H1 (cell line): Measurements from ENCODE around the gene OR5AR1. TPM values are rescaled to one million over a fixed set of nuclear protein-coding genes. Genes with fewer than 3 reads are reported as not detected.

Experiments
- CTCF ChIA-PET: fragments of 300-600 bp; sonication (Branson Sonifier 250); formaldehyde crosslinking; loops from one replicate; lab custom pipeline; 2021; ENCODE audit not compliant: partially characterized antibody; lab: Charles Lee
- POLR2A ChIA-PET: fragments of 300-600 bp; sonication (Branson Sonifier 250); formaldehyde crosslinking; loops from one replicate; lab custom pipeline; 2021; ENCODE audit warnings: inconsistent platforms; ENCODE audit not compliant: partially characterized antibody; lab: Charles Lee
- DNase-seq, 2 experiments: peaks; one replicate each; pipeline versions ENCODE4 v3.0.0 to v3.0.0-alpha.2; 2010 to 2022; ENCODE audit warnings: low spot score in 2 of 2, low read depth in 1 of 2, mixed read lengths in 1 of 2
- FAIRE-seq: peaks from 2 replicates; lab custom pipeline; 2011; peaks lifted over from hg19 to GRCh38; lab: Jason Lieb, UNC
- H2AFZ ChIP-seq: 2 replicates; pipeline ENCODE4 v1.8.1; 2012; ENCODE audit warnings: low read length, inconsistent platforms
- H2AK5ac ChIP-seq: 2 replicates; pipeline ENCODE4 v1.6.1; 2013; ENCODE audit warnings: low read depth, low read length
- H2BK120ac ChIP-seq: replicated peaks from 2 replicates; pipeline ENCODE3; 2013; ENCODE audit warnings: low read depth, low read length, inconsistent platforms
- H2BK12ac ChIP-seq: 2 replicates; pipeline ENCODE4 v1.6.1; 2013; ENCODE audit warnings: low read depth, low read length
- H2BK15ac ChIP-seq: 2 replicates; pipeline ENCODE4 v1.6.1; 2013; ENCODE audit warnings: low read length
- H2BK20ac ChIP-seq: 2 replicates; pipeline ENCODE4 v1.6.1; 2013; ENCODE audit warnings: low read length
- H2BK5ac ChIP-seq: 2 replicates; pipeline ENCODE4 v1.6.1; 2013; ENCODE audit warnings: low read depth, low read length
- H3K14ac ChIP-seq: 2 replicates; pipeline ENCODE4 v1.6.1; 2013; ENCODE audit warnings: inconsistent platforms; ENCODE audit not compliant: insufficient read length
- H3K18ac ChIP-seq: 2 replicates; pipeline ENCODE4 v1.6.1; 2013; ENCODE audit warnings: low read length; ENCODE audit errors: extremely low read depth
- H3K23ac ChIP-seq: 2 replicates; pipeline ENCODE4 v1.6.1; 2013; ENCODE audit warnings: inconsistent platforms; ENCODE audit not compliant: insufficient read length
- H3K23me2 ChIP-seq: 2 replicates; pipeline ENCODE4 v1.6.1; 2013; ENCODE audit warnings: low read depth, low read length
- H3K27ac ChIP-seq: 2 replicates; pipeline ENCODE4 v1.6.1; 2011; ENCODE audit warnings: low read depth, low read length, inconsistent platforms
- H3K27me3 ChIP-seq, 4 experiments: replicated peaks in 1 of 4; 1 replicate in 1 of 4; 2 replicates in 3 of 4; pipeline versions ENCODE4 v1.6.1 to v1.8.1; 2011 to 2013; ENCODE audit warnings: low read length in 3 of 4, mild to moderate bottlenecking in 3 of 4, inconsistent platforms in 2 of 4, mixed read lengths in 2 of 4, moderate library complexity in 1 of 4; ENCODE audit not compliant: control insufficient read depth in 3 of 4, insufficient read depth in 3 of 4; ENCODE audit errors: extremely low read depth in 1 of 4
- H3K36me3 ChIP-seq, 4 experiments: 2 replicates each; pipeline versions ENCODE4 v1.6.1 to v1.8.1; 2011 to 2013; ENCODE audit warnings: mild to moderate bottlenecking in 4 of 4, low read length in 3 of 4, moderate library complexity in 2 of 4, control low read depth in 1 of 4, inconsistent platforms in 1 of 4; ENCODE audit not compliant: insufficient read depth in 4 of 4, control insufficient read depth in 2 of 4
- H3K4ac ChIP-seq: replicated peaks from 2 replicates; pipeline ENCODE3; 2013; ENCODE audit warnings: low read length, low read depth, mixed read lengths, inconsistent platforms; ENCODE audit not compliant: insufficient read length
- H3K4me1 ChIP-seq, 4 experiments: replicated peaks in 1 of 4; 1 replicate in 1 of 4; 2 replicates in 3 of 4; pipeline versions ENCODE4 v1.6.1 to v1.8.1; 2011 to 2013; ENCODE audit warnings: low read length in 3 of 4, inconsistent platforms in 2 of 4, mixed read lengths in 1 of 4; ENCODE audit not compliant: insufficient read depth in 4 of 4, control insufficient read depth in 3 of 4
- H3K4me2 ChIP-seq, 2 experiments: 2 replicates each; pipeline versions ENCODE4 v1.6.1 to v1.8.1; 2011 to 2013; ENCODE audit warnings: low read depth in 2 of 2, low read length in 2 of 2, control low read depth in 1 of 2, inconsistent platforms in 1 of 2, mild to moderate bottlenecking in 1 of 2; ENCODE audit not compliant: insufficient read depth in 1 of 2
- H3K4me3 ChIP-seq, 4 experiments: fragments of 200-600, 300-600 bp in 1 of 4; sonication (generic), shearing (Covaris generic), sonication (Bioruptor Twin) in 1 of 4; 2 replicates each; pipeline versions ENCODE4 v1.5.1 to v1.8.1; 2011 to 2016; ENCODE audit warnings: low read length in 4 of 4, low read depth in 3 of 4, control low read depth in 2 of 4, inconsistent platforms in 2 of 4, mild to moderate bottlenecking in 2 of 4, mixed read lengths in 1 of 4, moderate library complexity in 1 of 4; ENCODE audit not compliant: insufficient read depth in 2 of 4; ENCODE audit errors: extremely low read depth in 1 of 4
- H3K56ac ChIP-seq: replicated peaks from 2 replicates; pipeline ENCODE3; 2013; ENCODE audit warnings: low read depth, mild to moderate bottlenecking, mixed read lengths, low read length, inconsistent platforms; ENCODE audit not compliant: insufficient read length
- H3K79me1 ChIP-seq: 2 replicates; pipeline ENCODE4 v1.6.1; 2013; ENCODE audit warnings: low read depth, low read length, control low read depth
- H3K79me2 ChIP-seq, 2 experiments: 2 replicates each; pipeline versions ENCODE4 v1.6.1 to v1.8.1; 2012 to 2013; ENCODE audit warnings: low read length in 2 of 2, mild to moderate bottlenecking in 2 of 2, inconsistent platforms in 1 of 2; ENCODE audit not compliant: insufficient read depth in 2 of 2, control insufficient read depth in 1 of 2
- H3K9ac ChIP-seq, 4 experiments: replicated peaks in 1 of 4; 1 replicate in 1 of 4; 2 replicates in 3 of 4; pipeline versions ENCODE4 v1.6.1 to v1.8.1; 2011 to 2013; ENCODE audit warnings: low read depth in 3 of 4, low read length in 3 of 4, control low read depth in 2 of 4, mild to moderate bottlenecking in 2 of 4, moderate library complexity in 2 of 4, inconsistent platforms in 1 of 4; ENCODE audit errors: extremely low read depth in 1 of 4
- H3K9me3 ChIP-seq, 2 experiments: 2 replicates each; pipeline versions ENCODE4 v1.6.1 to v1.8.1; 2012 to 2013; ENCODE audit warnings: mild to moderate bottlenecking in 2 of 2, moderate library complexity in 2 of 2, control low read depth in 1 of 2, inconsistent platforms in 1 of 2, low read depth in 1 of 2, low read length in 1 of 2, mixed read lengths in 1 of 2; ENCODE audit not compliant: insufficient read depth in 2 of 2
- H4K20me1 ChIP-seq, 2 experiments: replicated peaks in 1 of 2; 2 replicates each; pipeline versions ENCODE3 to v1.8.1; 2011 to 2013; ENCODE audit warnings: inconsistent platforms in 2 of 2, low read length in 2 of 2, mild to moderate bottlenecking in 1 of 2; ENCODE audit not compliant: insufficient read depth in 2 of 2, control insufficient read depth in 1 of 2
- H4K5ac ChIP-seq: 2 replicates; pipeline ENCODE4 v1.6.1; 2013; ENCODE audit warnings: low read length, low read depth, mixed read lengths, inconsistent platforms; ENCODE audit not compliant: insufficient read length
- H4K8ac ChIP-seq: 2 replicates; pipeline ENCODE4 v1.8.0; 2013; ENCODE audit warnings: mild to moderate bottlenecking, moderate library complexity, low read length, inconsistent platforms; ENCODE audit not compliant: insufficient read depth; ENCODE audit errors: extremely low read depth
- H4K91ac ChIP-seq: replicated peaks from 2 replicates; pipeline ENCODE3; 2013; ENCODE audit warnings: low read length, mixed read lengths, inconsistent platforms; ENCODE audit not compliant: insufficient read length
- JUN ChIP-seq: IDR thresholded peaks from 2 replicates; pipeline ENCODE4 v1.6.1; 2011; ENCODE audit warnings: low read depth, mild to moderate bottlenecking, improper control_type of control experiment, low read length
- JUND ChIP-seq: IDR thresholded peaks from 2 replicates; pipeline ENCODE4 v1.6.1; 2011; ENCODE audit warnings: mild to moderate bottlenecking, improper control_type of control experiment, low read length
- KDM4A ChIP-seq: IDR thresholded peaks from one replicate; pipeline ENCODE4 v1.7.1; 2012; ENCODE audit warnings: low read depth, mild to moderate bottlenecking, moderate library complexity, low read length, inconsistent platforms; ENCODE audit not compliant: severe bottlenecking
- POLR2AphosphoS5 ChIP-seq: IDR thresholded peaks from 2 replicates; pipeline ENCODE4 v1.6.1; 2011; ENCODE audit warnings: low read depth, low read length
- RAD21 ChIP-seq, 2 experiments: IDR thresholded peaks in 1 of 2; conservative IDR thresholded peaks in 1 of 2; 2 replicates each; pipeline ENCODE4 v1.6.1; 2011; ENCODE audit warnings: low read depth in 2 of 2, low read length in 2 of 2, improper control_type of control experiment in 1 of 2, inconsistent platforms in 1 of 2, mild to moderate bottlenecking in 1 of 2, moderate library complexity in 1 of 2
- WGBS, 2 experiments: shearing (Covaris generic) in 1 of 2; methylation state at CpG; one replicate each; pipeline versions ENCODE4 v1.1.6 to v1.1.7; 2013 to 2015; ENCODE audit warnings: low lambda C conversion rate in 2 of 2, mixed read lengths in 2 of 2, inconsistent platforms in 1 of 2, low coverage in 1 of 2, missing lambda C conversion rate in 1 of 2; ENCODE audit not compliant: insufficient replicate concordance in 2 of 2, insufficient coverage in 1 of 2, insufficient read length in 1 of 2; ENCODE audit errors: extremely low coverage in 1 of 2, missing lambda C conversion rate in 1 of 2; 5-methylcytosine and 5-hydroxymethylcytosine counted together
- polyA plus RNA-seq, 7 experiments: library from polyadenylated mRNA; depleted of rRNA in 3 of 7; stranded (reverse) in 5 of 7; unstranded in 2 of 7; fragments of >200 nt in 5 of 7; fragments of 200-250 nt in 2 of 7; gene quantifications; 1 replicate in 5 of 7; 2 replicates in 1 of 7; 4 replicates in 1 of 7; pipeline versions ENCODE4 v1.2.1 to v1.2.3, GENCODE V29; 2011 to 2013; ENCODE audit warnings: missing spikeins in 2 of 7, mixed read lengths in 2 of 7
- total RNA-seq: library from RNA; stranded (reverse); fragmentation: NEBNext Ultra II Directional; extraction: Animal tissue kit (Norgen Biotek cat#: 25700); gene quantifications from 2 replicates; pipeline ENCODE4 v1.2.1, GENCODE V29; 2021
- TF ChIP-seq, protein P1 (sequence below), 3 experiments: IDR thresholded peaks; 1 replicate in 2 of 3; 2 replicates in 1 of 3; pipeline versions ENCODE4 v1.5.1 to v1.6.1; 2011; ENCODE audit warnings: low read length in 3 of 3, mild to moderate bottlenecking in 3 of 3, inconsistent platforms in 2 of 3, low read depth in 1 of 3, moderate library complexity in 1 of 3; ENCODE audit not compliant: insufficient read depth in 1 of 3; ENCODE audit errors: control extremely low read depth in 1 of 3

The OR5AR1 gene
- total and polyA plus RNA-seq, 2 of the 8 experiments (the other 6 are each of a cell fraction or from before 2014, with no cell fraction given) = 0.12 TPM; not detected in 1

GRCh38 chr11:56624661-56625110 is 38.8 kb upstream of the OR5AR1 start:
- DNase-seq (no peak), FAIRE-seq (peak; percentile 71)
- no peak overlapping the region for H3K4ac ChIP-seq
- H4K5ac ChIP-seq = no peak overlapping the region
- POLR2A ChIA-PET = interaction anchor here (0.8 to 1.9 kb wide), 3 partner anchors 35 to 152 kb away, joined by 3 to 4 read pairs (median 3); no protein-coding TSS in a partner anchor
- H3K56ac ChIP-seq = no peak overlapping the region
- H3K23ac ChIP-seq = no peak overlapping the region
- H2AK5ac ChIP-seq = no peak overlapping the region
- 34% methylated on average over 3 of the region's 3 CpGs; no CpG with 5 or more reads in 1 of the 2 experiments for WGBS, 2 experiments
- H2BK5ac ChIP-seq = no peak overlapping the region
- TF ChIP-seq JUND (peak; percentile 92), POLR2AphosphoS5 (no peak), KDM4A (no peak), JUN (peak; percentile 85), RAD21 (IDR thresholded peaks at IDR 0.05 in 1 of 2, conservative IDR thresholded peaks at IDR 0.05 in 1 of 2; ENCODE audit: low read depth in 2 of 2, low read length in 2 of 2) (peak; percentile 71 to 78)
- TF ChIP-seq, protein P1, sequence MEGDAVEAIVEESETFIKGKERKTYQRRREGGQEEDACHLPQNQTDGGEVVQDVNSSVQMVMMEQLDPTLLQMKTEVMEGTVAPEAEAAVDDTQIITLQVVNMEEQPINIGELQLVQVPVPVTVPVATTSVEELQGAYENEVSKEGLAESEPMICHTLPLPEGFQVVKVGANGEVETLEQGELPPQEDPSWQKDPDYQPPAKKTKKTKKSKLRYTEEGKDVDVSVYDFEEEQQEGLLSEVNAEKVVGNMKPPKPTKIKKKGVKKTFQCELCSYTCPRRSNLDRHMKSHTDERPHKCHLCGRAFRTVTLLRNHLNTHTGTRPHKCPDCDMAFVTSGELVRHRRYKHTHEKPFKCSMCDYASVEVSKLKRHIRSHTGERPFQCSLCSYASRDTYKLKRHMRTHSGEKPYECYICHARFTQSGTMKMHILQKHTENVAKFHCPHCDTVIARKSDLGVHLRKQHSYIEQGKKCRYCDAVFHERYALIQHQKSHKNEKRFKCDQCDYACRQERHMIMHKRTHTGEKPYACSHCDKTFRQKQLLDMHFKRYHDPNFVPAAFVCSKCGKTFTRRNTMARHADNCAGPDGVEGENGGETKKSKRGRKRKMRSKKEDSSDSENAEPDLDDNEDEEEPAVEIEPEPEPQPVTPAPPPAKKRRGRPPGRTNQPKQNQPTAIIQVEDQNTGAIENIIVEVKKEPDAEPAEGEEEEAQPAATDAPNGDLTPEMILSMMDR (IDR thresholded peaks at IDR 0.05; ENCODE audit: control extremely low read depth in 1 of 3, insufficient read depth in 1 of 3, low read depth in 1 of 3, low read length in 3 of 3) = peak in 2 of 3 experiments; percentile 38 to 46; a peak in 2 of 4 replicates
- H2BK20ac ChIP-seq = no peak overlapping the region
- H3K18ac ChIP-seq = no peak overlapping the region
- no peak overlapping the region for H3K27ac ChIP-seq
- no peaks in the 10 kb centered on the region for H3K9me3 ChIP-seq
- no peaks in the 10 kb centered on the region; the same call in 1 of the 2 replicates for H3K23me2 ChIP-seq
- no peak overlapping the region for H3K14ac ChIP-seq
- H3K4me2 ChIP-seq = no peak overlapping the region
- H3K4me3 ChIP-seq = no peak overlapping the region
- no peak overlapping the region for H2BK12ac ChIP-seq
- no peak overlapping the region for H2BK120ac ChIP-seq
- no peak overlapping the region; the same call in 1 of the 2 replicates for H2AFZ ChIP-seq
- H4K8ac ChIP-seq = no peak overlapping the region
- CTCF ChIA-PET = interaction anchor here (0.6 to 1.7 kb wide), 15 partner anchors 13 to 927 kb away, joined by 3 to 19 read pairs (median 3); no protein-coding TSS in a partner anchor
- H3K4me1 ChIP-seq = no peaks in the 10 kb centered on the region
- H3K36me3 ChIP-seq = no peaks in the 10 kb centered on the region
- no peaks in the 10 kb centered on the region for H3K79me2 ChIP-seq
- H2BK15ac ChIP-seq = no peak overlapping the region
- H3K9ac ChIP-seq = no peak overlapping the region
- no peak overlapping the region for H4K91ac ChIP-seq
- H3K79me1 ChIP-seq = no peaks in the 10 kb centered on the region
- H4K20me1 ChIP-seq = no peaks in the 10 kb centered on the region
- no peaks in the 10 kb centered on the region for H3K27me3 ChIP-seq
